ENCODE data around the gene NOL8.

- TF ChIP-seq TAF1 (IDR thresholded peaks at IDR 0.05; ENCODE audit: low read depth) (no peak), RAD21 (IDR thresholded peaks at IDR 0.05; ENCODE audit: low read depth) (no peak), YY1 (IDR thresholded peaks at IDR 0.05; ENCODE audit: low read depth) (no peak), EGR1 (IDR thresholded peaks at IDR 0.05) (no peak), CEBPB (IDR thresholded peaks at IDR 0.05) (no peak)
- TF ChIP-seq, protein P1, sequence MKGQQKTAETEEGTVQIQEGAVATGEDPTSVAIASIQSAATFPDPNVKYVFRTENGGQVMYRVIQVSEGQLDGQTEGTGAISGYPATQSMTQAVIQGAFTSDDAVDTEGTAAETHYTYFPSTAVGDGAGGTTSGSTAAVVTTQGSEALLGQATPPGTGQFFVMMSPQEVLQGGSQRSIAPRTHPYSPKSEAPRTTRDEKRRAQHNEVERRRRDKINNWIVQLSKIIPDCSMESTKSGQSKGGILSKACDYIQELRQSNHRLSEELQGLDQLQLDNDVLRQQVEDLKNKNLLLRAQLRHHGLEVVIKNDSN (IDR thresholded peaks at IDR 0.05) = no peak
Measured at GRCh38 chr9:92312887-92313623, 12.1 kb downstream of the NOL8 start.

Measured in Ishikawa (cell line).